ENCODE measurements around the gene PRKCE. TPM values are rescaled to one million over a fixed set of nuclear protein-coding genes. Genes with fewer than 3 reads are reported as not detected.

The PRKCE gene
- total and polyA plus RNA-seq, 2 donors (not counting 1 experiment from before 2014, with no cell fraction given), result 23.6 to 271 TPM

GRCh38 chr2:45892425-45892745 lies 240.9 kb downstream of the PRKCE start:
- Histone ChIP-seq H3K4me1 (ENCODE audit: control insufficient read depth in 2 of 2, insufficient read depth in 2 of 2, low read length in 2 of 2) (peaks cover 70 to 84% of the 10 kb centered on the region in 2 donors), H3K36me3 (replicated peaks in 1 of 2; ENCODE audit: control extremely low read depth in 1 of 2, control insufficient read depth in 1 of 2, extremely low read depth in 1 of 2, insufficient read depth in 2 of 2, low read length in 1 of 2) (no peaks in the 10 kb centered on the region), H4K20me1 (ENCODE audit: control insufficient read depth, insufficient read depth, low read length, poor library complexity, severe bottlenecking) (peaks cover 16% of the 10 kb centered on the region), H3K4me2 (replicated peaks; ENCODE audit: low read depth, low read length, poor library complexity, severe bottlenecking) (peak overlapping the region; percentile 53), H3K9ac (ENCODE audit: low read length) (peak overlapping the region; percentile 4), H3K27ac (ENCODE audit: low read length in 2 of 2) (peak overlapping the region in 1 of 2 donors; percentile 78), H2AFZ (ENCODE audit: insufficient read depth, low read depth, low read length, poor library complexity, severe bottlenecking) (peak overlapping the region; percentile 3), H3K27me3 (replicated peaks in 1 of 4; ENCODE audit: control extremely low read depth in 1 of 4, control insufficient read depth in 3 of 4, insufficient read depth in 4 of 4, low read length in 3 of 4) (no peaks in the 10 kb centered on the region), H3K9me3 (ENCODE audit: control extremely low read depth in 1 of 3, control insufficient read depth in 2 of 3, insufficient read depth in 1 of 3, low read length in 2 of 3) (no peaks in the 10 kb centered on the region), H3K79me2 (ENCODE audit: control insufficient read depth, insufficient read depth, low read length) (peaks cover 71% of the 10 kb centered on the region), H3K4me3 (ENCODE audit: control extremely low read depth in 1 of 5, extremely low read depth in 1 of 5, insufficient read depth in 1 of 5, low read depth in 2 of 5, low read length in 4 of 5) (no peak overlapping the region)
- DNase-seq, result no peak
- ChIA-PET POLR2A (no interaction called here), CTCF (interaction anchor here (1.0 kb wide), 1 partner anchor 22 kb away, joined by 3 read pairs; no protein-coding TSS in a partner anchor)
- Mint-ChIP-seq H3K27me3 (no peaks in the 10 kb centered on the region), H3K27ac (peak overlapping the region; percentile 53), H3K9me3 (ENCODE audit: insufficient read depth) (no peaks in the 10 kb centered on the region), H3K4me3 (peak overlapping the region; percentile 79), H3K4me1 (peaks cover 83% of the 10 kb centered on the region)
- intact Hi-C loops (cut with micrococcal nuclease), result no loop called here
- no peak for ATAC-seq (ENCODE audit: low read depth)
- 26% methylated on average over 3 of the region's 3 CpGs for WGBS (ENCODE audit: insufficient coverage)
- TF ChIP-seq EZH2 (IDR thresholded peaks at IDR 0.05; ENCODE audit: borderline replicate concordance, insufficient read depth, low read depth, low read length, poor library complexity, severe bottlenecking), result no peak
- no peak for TF ChIP-seq CTCF (IDR thresholded peaks at IDR 0.05)

GRCh38 chr2:45892757-45893156 lies 241.3 kb downstream of the PRKCE start:
- H3K27ac Mint-ChIP-seq, result peak overlapping the region; percentile 53
- peaks cover 66 to 84% of the 10 kb centered on the region in 2 donors for H3K4me1 ChIP-seq (ENCODE audit: control insufficient read depth in 2 of 2, insufficient read depth in 2 of 2, low read length in 2 of 2)
- intact Hi-C loops (cut with micrococcal nuclease), result no loop called here

More at GRCh38 chr2:45892757-45893156, 241.3 kb downstream of the PRKCE start:
- H3K4me1 Mint-ChIP-seq, result peaks cover 83% of the 10 kb centered on the region
- ChIA-PET POLR2A (no interaction called here), CTCF (no interaction called here)
- 31% methylated on average over 4 of the region's 7 CpGs for WGBS (ENCODE audit: insufficient coverage)
- peak overlapping the region; percentile 4 for H3K9ac ChIP-seq (ENCODE audit: low read length)
- peaks cover 75% of the 10 kb centered on the region for H3K79me2 ChIP-seq (ENCODE audit: control insufficient read depth, insufficient read depth, low read length)
- H3K4me3 ChIP-seq (ENCODE audit: control extremely low read depth in 1 of 5, extremely low read depth in 1 of 5, insufficient read depth in 1 of 5, low read depth in 2 of 5, low read length in 4 of 5), result no peak overlapping the region
- H3K4me2 ChIP-seq (replicated peaks; ENCODE audit: low read depth, low read length, poor library complexity, severe bottlenecking), result peak overlapping the region; percentile 53
- H3K27ac ChIP-seq (ENCODE audit: low read length in 2 of 2), result peak overlapping the region in 1 of 2 donors; percentile 78
- H4K20me1 ChIP-seq (ENCODE audit: control insufficient read depth, insufficient read depth, low read length, poor library complexity, severe bottlenecking), result peaks cover 16% of the 10 kb centered on the region
- H3K9me3 Mint-ChIP-seq (ENCODE audit: insufficient read depth), result no peaks in the 10 kb centered on the region
- no peaks in the 10 kb centered on the region for H3K27me3 ChIP-seq (replicated peaks in 1 of 4; ENCODE audit: control extremely low read depth in 1 of 4, control insufficient read depth in 3 of 4, insufficient read depth in 4 of 4, low read length in 3 of 4)
- no peak for TF ChIP-seq CTCF (IDR thresholded peaks at IDR 0.05)
- TF ChIP-seq EZH2 (IDR thresholded peaks at IDR 0.05; ENCODE audit: borderline replicate concordance, insufficient read depth, low read depth, low read length, poor library complexity, severe bottlenecking), result no peak
- no peak for DNase-seq
- H3K27me3 Mint-ChIP-seq, result no peaks in the 10 kb centered on the region
- no peak for ATAC-seq (ENCODE audit: low read depth)
- H2AFZ ChIP-seq (ENCODE audit: insufficient read depth, low read depth, low read length, poor library complexity, severe bottlenecking), result peak overlapping the region; percentile 3
- no peaks in the 10 kb centered on the region for H3K36me3 ChIP-seq (replicated peaks in 1 of 2; ENCODE audit: control extremely low read depth in 1 of 2, control insufficient read depth in 1 of 2, extremely low read depth in 1 of 2, insufficient read depth in 2 of 2, low read length in 1 of 2)
- H3K4me3 Mint-ChIP-seq, result peak overlapping the region; percentile 79
- H3K9me3 ChIP-seq (ENCODE audit: control extremely low read depth in 1 of 3, control insufficient read depth in 2 of 3, insufficient read depth in 1 of 3, low read length in 2 of 3), result no peaks in the 10 kb centered on the region
